H1 (cell line): ENCODE measurements around the gene ANAPC5. TPM values are rescaled to one million over a fixed set of nuclear protein-coding genes. Genes with fewer than 3 reads are reported as not detected.

ENCODE experiments used
- CTCF ChIA-PET: fragments of 300-600 bp; sonication (Branson Sonifier 250); formaldehyde crosslinking; loops from one replicate; lab custom pipeline; 2021; ENCODE audit not compliant: partially characterized antibody; lab: Charles Lee
- POLR2A ChIA-PET: fragments of 300-600 bp; sonication (Branson Sonifier 250); formaldehyde crosslinking; loops from one replicate; lab custom pipeline; 2021; ENCODE audit warnings: inconsistent platforms; ENCODE audit not compliant: partially characterized antibody; lab: Charles Lee
- DNase-seq, 2 experiments: peaks; one replicate each; pipeline versions ENCODE4 v3.0.0 to v3.0.0-alpha.2; 2010 to 2022; ENCODE audit warnings: low spot score in 2 of 2, low read depth in 1 of 2, mixed read lengths in 1 of 2
- FAIRE-seq: peaks from 2 replicates; lab custom pipeline; 2011; peaks lifted over from hg19 to GRCh38; lab: Jason Lieb, UNC
- H2AFZ ChIP-seq: 2 replicates; pipeline ENCODE4 v1.8.1; 2012; ENCODE audit warnings: low read length, inconsistent platforms
- H2AK5ac ChIP-seq: 2 replicates; pipeline ENCODE4 v1.6.1; 2013; ENCODE audit warnings: low read depth, low read length
- H2BK120ac ChIP-seq: replicated peaks from 2 replicates; pipeline ENCODE3; 2013; ENCODE audit warnings: low read depth, low read length, inconsistent platforms
- H2BK12ac ChIP-seq: 2 replicates; pipeline ENCODE4 v1.6.1; 2013; ENCODE audit warnings: low read depth, low read length
- H2BK15ac ChIP-seq: 2 replicates; pipeline ENCODE4 v1.6.1; 2013; ENCODE audit warnings: low read length
- H2BK20ac ChIP-seq: 2 replicates; pipeline ENCODE4 v1.6.1; 2013; ENCODE audit warnings: low read length
- H2BK5ac ChIP-seq: 2 replicates; pipeline ENCODE4 v1.6.1; 2013; ENCODE audit warnings: low read depth, low read length
- H3K14ac ChIP-seq: 2 replicates; pipeline ENCODE4 v1.6.1; 2013; ENCODE audit warnings: inconsistent platforms; ENCODE audit not compliant: insufficient read length
- H3K18ac ChIP-seq: 2 replicates; pipeline ENCODE4 v1.6.1; 2013; ENCODE audit warnings: low read length; ENCODE audit errors: extremely low read depth
- H3K23ac ChIP-seq: 2 replicates; pipeline ENCODE4 v1.6.1; 2013; ENCODE audit warnings: inconsistent platforms; ENCODE audit not compliant: insufficient read length
- H3K23me2 ChIP-seq: 2 replicates; pipeline ENCODE4 v1.6.1; 2013; ENCODE audit warnings: low read depth, low read length
- H3K27ac ChIP-seq: 2 replicates; pipeline ENCODE4 v1.6.1; 2011; ENCODE audit warnings: low read depth, low read length, inconsistent platforms
- H3K27me3 ChIP-seq, 4 experiments: replicated peaks in 1 of 4; 1 replicate in 1 of 4; 2 replicates in 3 of 4; pipeline versions ENCODE4 v1.6.1 to v1.8.1; 2011 to 2013; ENCODE audit warnings: low read length in 3 of 4, mild to moderate bottlenecking in 3 of 4, inconsistent platforms in 2 of 4, mixed read lengths in 2 of 4, moderate library complexity in 1 of 4; ENCODE audit not compliant: control insufficient read depth in 3 of 4, insufficient read depth in 3 of 4; ENCODE audit errors: extremely low read depth in 1 of 4
- H3K36me3 ChIP-seq, 4 experiments: 2 replicates each; pipeline versions ENCODE4 v1.6.1 to v1.8.1; 2011 to 2013; ENCODE audit warnings: mild to moderate bottlenecking in 4 of 4, low read length in 3 of 4, moderate library complexity in 2 of 4, control low read depth in 1 of 4, inconsistent platforms in 1 of 4; ENCODE audit not compliant: insufficient read depth in 4 of 4, control insufficient read depth in 2 of 4
- H3K4ac ChIP-seq: replicated peaks from 2 replicates; pipeline ENCODE3; 2013; ENCODE audit warnings: low read length, low read depth, mixed read lengths, inconsistent platforms; ENCODE audit not compliant: insufficient read length
- H3K4me1 ChIP-seq, 4 experiments: replicated peaks in 1 of 4; 1 replicate in 1 of 4; 2 replicates in 3 of 4; pipeline versions ENCODE4 v1.6.1 to v1.8.1; 2011 to 2013; ENCODE audit warnings: low read length in 3 of 4, inconsistent platforms in 2 of 4, mixed read lengths in 1 of 4; ENCODE audit not compliant: insufficient read depth in 4 of 4, control insufficient read depth in 3 of 4
- H3K4me2 ChIP-seq, 2 experiments: 2 replicates each; pipeline versions ENCODE4 v1.6.1 to v1.8.1; 2011 to 2013; ENCODE audit warnings: low read depth in 2 of 2, low read length in 2 of 2, control low read depth in 1 of 2, inconsistent platforms in 1 of 2, mild to moderate bottlenecking in 1 of 2; ENCODE audit not compliant: insufficient read depth in 1 of 2
- H3K4me3 ChIP-seq, 4 experiments: fragments of 200-600, 300-600 bp in 1 of 4; sonication (generic), shearing (Covaris generic), sonication (Bioruptor Twin) in 1 of 4; 2 replicates each; pipeline versions ENCODE4 v1.5.1 to v1.8.1; 2011 to 2016; ENCODE audit warnings: low read length in 4 of 4, low read depth in 3 of 4, control low read depth in 2 of 4, inconsistent platforms in 2 of 4, mild to moderate bottlenecking in 2 of 4, mixed read lengths in 1 of 4, moderate library complexity in 1 of 4; ENCODE audit not compliant: insufficient read depth in 2 of 4; ENCODE audit errors: extremely low read depth in 1 of 4
- H3K56ac ChIP-seq: replicated peaks from 2 replicates; pipeline ENCODE3; 2013; ENCODE audit warnings: low read depth, mild to moderate bottlenecking, mixed read lengths, low read length, inconsistent platforms; ENCODE audit not compliant: insufficient read length
- H3K79me1 ChIP-seq: 2 replicates; pipeline ENCODE4 v1.6.1; 2013; ENCODE audit warnings: low read depth, low read length, control low read depth
- H3K79me2 ChIP-seq, 2 experiments: 2 replicates each; pipeline versions ENCODE4 v1.6.1 to v1.8.1; 2012 to 2013; ENCODE audit warnings: low read length in 2 of 2, mild to moderate bottlenecking in 2 of 2, inconsistent platforms in 1 of 2; ENCODE audit not compliant: insufficient read depth in 2 of 2, control insufficient read depth in 1 of 2
- H3K9ac ChIP-seq, 4 experiments: replicated peaks in 1 of 4; 1 replicate in 1 of 4; 2 replicates in 3 of 4; pipeline versions ENCODE4 v1.6.1 to v1.8.1; 2011 to 2013; ENCODE audit warnings: low read depth in 3 of 4, low read length in 3 of 4, control low read depth in 2 of 4, mild to moderate bottlenecking in 2 of 4, moderate library complexity in 2 of 4, inconsistent platforms in 1 of 4; ENCODE audit errors: extremely low read depth in 1 of 4
- H3K9me3 ChIP-seq, 2 experiments: 2 replicates each; pipeline versions ENCODE4 v1.6.1 to v1.8.1; 2012 to 2013; ENCODE audit warnings: mild to moderate bottlenecking in 2 of 2, moderate library complexity in 2 of 2, control low read depth in 1 of 2, inconsistent platforms in 1 of 2, low read depth in 1 of 2, low read length in 1 of 2, mixed read lengths in 1 of 2; ENCODE audit not compliant: insufficient read depth in 2 of 2
- H4K20me1 ChIP-seq, 2 experiments: replicated peaks in 1 of 2; 2 replicates each; pipeline versions ENCODE3 to v1.8.1; 2011 to 2013; ENCODE audit warnings: inconsistent platforms in 2 of 2, low read length in 2 of 2, mild to moderate bottlenecking in 1 of 2; ENCODE audit not compliant: insufficient read depth in 2 of 2, control insufficient read depth in 1 of 2
- H4K5ac ChIP-seq: 2 replicates; pipeline ENCODE4 v1.6.1; 2013; ENCODE audit warnings: low read length, low read depth, mixed read lengths, inconsistent platforms; ENCODE audit not compliant: insufficient read length
- H4K8ac ChIP-seq: 2 replicates; pipeline ENCODE4 v1.8.0; 2013; ENCODE audit warnings: mild to moderate bottlenecking, moderate library complexity, low read length, inconsistent platforms; ENCODE audit not compliant: insufficient read depth; ENCODE audit errors: extremely low read depth
- H4K91ac ChIP-seq: replicated peaks from 2 replicates; pipeline ENCODE3; 2013; ENCODE audit warnings: low read length, mixed read lengths, inconsistent platforms; ENCODE audit not compliant: insufficient read length
- ASH2L ChIP-seq: fragments of 200-600, 300-600 bp; sonication (generic); IDR thresholded peaks from one replicate; pipeline ENCODE4 v1.7.1; 2017; ENCODE audit warnings: low read length
- ATF2 ChIP-seq: IDR thresholded peaks from 2 replicates; pipeline ENCODE4 v1.6.1; 2012; ENCODE audit warnings: low read length, inconsistent platforms
- BRCA1 ChIP-seq: IDR thresholded peaks from 2 replicates; pipeline ENCODE4 v1.6.1; 2012; ENCODE audit warnings: low read depth, low read length, improper control_type of control experiment
- CHD1 ChIP-seq: IDR thresholded peaks from 2 replicates; pipeline ENCODE4 v1.6.1; 2012; ENCODE audit warnings: low read depth, low read length, improper control_type of control experiment
- EGR1 ChIP-seq: IDR thresholded peaks from 2 replicates; pipeline ENCODE4 v1.6.1; 2011; ENCODE audit warnings: low read depth, low read length, borderline replicate concordance
- FOSL1 ChIP-seq: IDR thresholded peaks from 2 replicates; pipeline ENCODE4 v1.6.1; 2011; ENCODE audit warnings: mild to moderate bottlenecking, low read depth, low read length, moderate library complexity; ENCODE audit not compliant: insufficient read depth
- KDM4A ChIP-seq: IDR thresholded peaks from one replicate; pipeline ENCODE4 v1.7.1; 2012; ENCODE audit warnings: low read depth, mild to moderate bottlenecking, moderate library complexity, low read length, inconsistent platforms; ENCODE audit not compliant: severe bottlenecking
- RAD21 ChIP-seq, 2 experiments: IDR thresholded peaks in 1 of 2; conservative IDR thresholded peaks in 1 of 2; 2 replicates each; pipeline ENCODE4 v1.6.1; 2011; ENCODE audit warnings: low read depth in 2 of 2, low read length in 2 of 2, improper control_type of control experiment in 1 of 2, inconsistent platforms in 1 of 2, mild to moderate bottlenecking in 1 of 2, moderate library complexity in 1 of 2
- SIN3A ChIP-seq, 2 experiments: IDR thresholded peaks in 1 of 2; conservative IDR thresholded peaks in 1 of 2; 2 replicates each; pipeline ENCODE4 v1.6.1; 2011 to 2012; ENCODE audit warnings: low read length in 2 of 2, improper control_type of control experiment in 1 of 2, low read depth in 1 of 2, mild to moderate bottlenecking in 1 of 2
- SIX5 ChIP-seq: IDR thresholded peaks from 2 replicates; pipeline ENCODE4 v1.6.1; 2011; ENCODE audit warnings: mild to moderate bottlenecking, low read depth, low read length
- TAF1 ChIP-seq: IDR thresholded peaks from 2 replicates; pipeline ENCODE4 v1.6.1; 2011; ENCODE audit warnings: mild to moderate bottlenecking, low read depth, low read length
- WGBS, 2 experiments: shearing (Covaris generic) in 1 of 2; methylation state at CpG; one replicate each; pipeline versions ENCODE4 v1.1.6 to v1.1.7; 2013 to 2015; ENCODE audit warnings: low lambda C conversion rate in 2 of 2, mixed read lengths in 2 of 2, inconsistent platforms in 1 of 2, low coverage in 1 of 2, missing lambda C conversion rate in 1 of 2; ENCODE audit not compliant: insufficient replicate concordance in 2 of 2, insufficient coverage in 1 of 2, insufficient read length in 1 of 2; ENCODE audit errors: extremely low coverage in 1 of 2, missing lambda C conversion rate in 1 of 2; 5-methylcytosine and 5-hydroxymethylcytosine counted together
- polyA plus RNA-seq, 7 experiments: library from polyadenylated mRNA; depleted of rRNA in 3 of 7; stranded (reverse) in 5 of 7; unstranded in 2 of 7; fragments of >200 nt in 5 of 7; fragments of 200-250 nt in 2 of 7; gene quantifications; 1 replicate in 5 of 7; 2 replicates in 1 of 7; 4 replicates in 1 of 7; pipeline versions ENCODE4 v1.2.1 to v1.2.3, GENCODE V29; 2011 to 2013; ENCODE audit warnings: missing spikeins in 2 of 7, mixed read lengths in 2 of 7
- total RNA-seq: library from RNA; stranded (reverse); fragmentation: NEBNext Ultra II Directional; extraction: Animal tissue kit (Norgen Biotek cat#: 25700); gene quantifications from 2 replicates; pipeline ENCODE4 v1.2.1, GENCODE V29; 2021
- TF ChIP-seq, protein P1 (sequence below): IDR thresholded peaks from 2 replicates; pipeline ENCODE4 v1.6.1; 2011; ENCODE audit warnings: low read depth, mild to moderate bottlenecking, low read length; ENCODE audit not compliant: insufficient read depth

ANAPC5 gene
- total and polyA plus RNA-seq, 2 of the 8 experiments (the other 6 are each of a cell fraction or from before 2014, with no cell fraction given): 103 to 127 TPM

DNA sequence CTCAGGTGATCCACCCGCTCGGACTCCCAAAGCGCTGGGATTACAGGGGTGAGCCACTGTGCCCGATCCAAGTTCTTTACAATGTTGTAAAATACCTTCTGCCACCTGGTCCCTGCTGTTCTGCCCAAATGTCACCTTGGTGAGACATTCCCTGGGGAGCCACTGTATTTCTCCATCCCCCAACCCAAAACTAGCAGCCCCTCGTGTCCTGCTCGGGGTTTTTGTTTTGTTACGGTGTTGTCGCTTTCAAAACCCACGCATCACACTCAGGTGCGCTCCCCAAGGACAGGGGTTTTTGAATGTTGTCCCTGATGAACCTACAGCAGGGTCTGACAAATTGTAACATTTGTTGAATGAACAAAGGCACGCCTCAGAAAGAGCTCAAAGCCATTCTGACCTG is 93.1 kb downstream of the ANAPC5 start:
- Histone ChIP-seq H3K9ac (no peak overlapping the region), H4K5ac (no peak overlapping the region), H3K27me3 (no peaks in the 10 kb centered on the region), H3K23me2 (no peaks in the 10 kb centered on the region), H3K14ac (no peak overlapping the region), H2BK20ac (no peak overlapping the region), H3K4me3 (no peak overlapping the region), H2BK120ac (no peak overlapping the region), H3K4me1 (no peaks in the 10 kb centered on the region), H3K56ac (no peak overlapping the region), H3K27ac (no peak overlapping the region), H2BK12ac (no peak overlapping the region), H3K79me2 (no peaks in the 10 kb centered on the region), H3K36me3 (peaks cover 3 to 17% (median 10%) of the 10 kb centered on the region in 4 experiments; a peak in 5 of 8 replicates), H2BK5ac (no peak overlapping the region), H2AK5ac (no peak overlapping the region), H2BK15ac (no peak overlapping the region), H4K91ac (no peak overlapping the region), H3K4ac (no peak overlapping the region), H2AFZ (no peak overlapping the region), H4K20me1 (no peaks in the 10 kb centered on the region), H3K9me3 (no peaks in the 10 kb centered on the region), H4K8ac (no peak overlapping the region), H3K4me2 (no peak overlapping the region), H3K79me1 (no peaks in the 10 kb centered on the region), H3K23ac (no peak overlapping the region), H3K18ac (no peak overlapping the region)
- ChIA-PET CTCF (no interaction called here), POLR2A (no interaction called here)
- FAIRE-seq (no peak), DNase-seq (no peak)
- WGBS, 2 experiments: 94% methylated on average over 11 of the region's 11 CpGs; no CpG with 5 or more reads in 1 of the 2 experiments
- TF ChIP-seq FOSL1: no peak
- TF ChIP-seq ATF2: no peak
- no peak for TF ChIP-seq BRCA1
- TF ChIP-seq RAD21 (IDR thresholded peaks at IDR 0.05 in 1 of 2, conservative IDR thresholded peaks at IDR 0.05 in 1 of 2; ENCODE audit: low read depth in 2 of 2, low read length in 2 of 2): no peak
- no peak for TF ChIP-seq SIN3A (conservative IDR thresholded peaks at IDR 0.05 in 1 of 2, IDR thresholded peaks at IDR 0.05 in 1 of 2; ENCODE audit: low read depth in 1 of 2, low read length in 2 of 2)
- no peak for TF ChIP-seq SIX5
- no peak for TF ChIP-seq KDM4A
- no peak for TF ChIP-seq EGR1
- TF ChIP-seq, protein P1, sequence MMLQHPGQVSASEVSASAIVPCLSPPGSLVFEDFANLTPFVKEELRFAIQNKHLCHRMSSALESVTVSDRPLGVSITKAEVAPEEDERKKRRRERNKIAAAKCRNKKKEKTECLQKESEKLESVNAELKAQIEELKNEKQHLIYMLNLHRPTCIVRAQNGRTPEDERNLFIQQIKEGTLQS: no peak
- no peak for TF ChIP-seq CHD1
- no peak for TF ChIP-seq TAF1
- no peak for TF ChIP-seq ASH2L
